ENCODE results near the gene MYO16. TPM values are rescaled to one million over a fixed set of nuclear protein-coding genes. Genes with fewer than 3 reads are reported as not detected.

MYO16 gene
- total RNA-seq, 3 donors from 2014 or later, result 0.15 to 0.48 (median 0.33) TPM

DNA sequence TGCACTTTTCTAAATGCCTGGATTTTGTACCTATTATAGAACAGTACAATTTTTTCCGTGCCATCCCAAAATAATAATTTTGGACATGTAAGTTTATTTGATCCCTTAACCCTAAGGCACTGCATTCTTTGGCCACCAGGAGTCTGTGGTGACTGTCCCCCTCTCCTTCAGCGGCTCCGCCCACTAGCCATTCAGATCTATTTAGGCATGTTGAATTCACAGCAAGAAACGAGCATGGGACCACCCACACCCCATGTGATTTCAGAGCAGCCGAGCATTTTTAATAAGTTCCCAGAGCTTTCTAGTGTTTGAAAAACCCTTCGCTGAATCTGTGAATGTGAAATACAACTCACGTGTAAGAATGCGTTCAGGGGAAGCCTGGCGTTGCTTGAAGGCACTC lies 567.5 kb downstream of the MYO16 start:
- DNase-seq (ENCODE audit: low spot score in 2 of 2), result no peak
- Histone ChIP-seq H3K9me3 (no peaks in the 10 kb centered on the region), H3K4me1 (no peaks in the 10 kb centered on the region), H3K27me3 (no peaks in the 10 kb centered on the region), H3K27ac (no peak overlapping the region), H3K4me3 (no peak overlapping the region), H3K36me3 (no peaks in the 10 kb centered on the region)
- intact Hi-C loops (cut with DNase I; ENCODE audit: low total_unique reads), result no loop called here
- TF ChIP-seq, protein P1, sequence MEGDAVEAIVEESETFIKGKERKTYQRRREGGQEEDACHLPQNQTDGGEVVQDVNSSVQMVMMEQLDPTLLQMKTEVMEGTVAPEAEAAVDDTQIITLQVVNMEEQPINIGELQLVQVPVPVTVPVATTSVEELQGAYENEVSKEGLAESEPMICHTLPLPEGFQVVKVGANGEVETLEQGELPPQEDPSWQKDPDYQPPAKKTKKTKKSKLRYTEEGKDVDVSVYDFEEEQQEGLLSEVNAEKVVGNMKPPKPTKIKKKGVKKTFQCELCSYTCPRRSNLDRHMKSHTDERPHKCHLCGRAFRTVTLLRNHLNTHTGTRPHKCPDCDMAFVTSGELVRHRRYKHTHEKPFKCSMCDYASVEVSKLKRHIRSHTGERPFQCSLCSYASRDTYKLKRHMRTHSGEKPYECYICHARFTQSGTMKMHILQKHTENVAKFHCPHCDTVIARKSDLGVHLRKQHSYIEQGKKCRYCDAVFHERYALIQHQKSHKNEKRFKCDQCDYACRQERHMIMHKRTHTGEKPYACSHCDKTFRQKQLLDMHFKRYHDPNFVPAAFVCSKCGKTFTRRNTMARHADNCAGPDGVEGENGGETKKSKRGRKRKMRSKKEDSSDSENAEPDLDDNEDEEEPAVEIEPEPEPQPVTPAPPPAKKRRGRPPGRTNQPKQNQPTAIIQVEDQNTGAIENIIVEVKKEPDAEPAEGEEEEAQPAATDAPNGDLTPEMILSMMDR (IDR thresholded peaks at IDR 0.05), result peak in 1 of 3 donors; percentile 9
- TF ChIP-seq POLR2AphosphoS5 (IDR thresholded peaks at IDR 0.05), result no peak

DNA sequence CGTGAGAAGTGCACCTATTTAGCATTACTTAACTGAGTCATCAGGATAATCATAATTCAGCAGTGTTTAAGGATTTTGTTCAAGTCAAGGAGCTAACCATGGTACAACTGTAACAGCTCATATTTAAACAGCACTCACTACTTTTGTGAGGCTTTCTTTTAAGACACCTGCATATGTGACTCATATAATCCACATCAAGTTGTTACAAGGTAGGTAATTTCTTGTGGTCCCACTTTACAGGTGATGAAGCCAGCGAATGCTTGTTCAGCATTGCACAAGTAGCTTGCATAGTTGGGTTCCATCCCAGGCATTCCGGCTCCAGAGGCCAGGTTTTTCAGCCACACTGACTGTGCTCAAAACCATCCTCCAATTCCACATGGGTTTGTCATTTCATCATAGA lies 569.2 kb downstream of the MYO16 start:
- DNase-seq (ENCODE audit: low spot score in 2 of 2), result peak in 1 of 2 donors; percentile 48
- Histone ChIP-seq H3K9me3 (no peaks in the 10 kb centered on the region), H3K4me3 (no peak overlapping the region), H3K36me3 (no peaks in the 10 kb centered on the region), H3K27me3 (no peaks in the 10 kb centered on the region), H3K4me1 (no peaks in the 10 kb centered on the region), H3K27ac (no peak overlapping the region)
- intact Hi-C loops (cut with DNase I; ENCODE audit: low total_unique reads), result no loop called here
- no peak for TF ChIP-seq POLR2AphosphoS5 (IDR thresholded peaks at IDR 0.05)

DNA sequence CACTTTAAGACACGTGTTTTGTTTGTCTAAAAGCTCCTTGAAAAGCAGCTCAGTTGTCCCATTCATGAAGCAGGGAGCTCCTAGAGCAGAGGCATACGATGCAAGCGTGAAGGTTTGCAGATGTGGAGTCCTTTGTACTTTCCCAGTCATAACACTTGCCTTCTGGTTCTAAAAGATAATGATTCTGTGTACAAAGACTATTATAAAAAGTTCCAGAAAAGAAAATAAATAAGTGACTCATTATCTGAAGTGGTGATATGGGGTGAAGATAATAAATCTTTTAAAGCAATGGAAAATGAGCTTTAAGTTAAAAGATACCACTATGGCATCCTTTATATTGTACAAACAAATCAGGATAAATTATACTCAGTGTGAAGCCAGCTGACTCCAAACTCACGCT lies 569.9 kb downstream of the MYO16 start:
- no peaks in the 10 kb centered on the region for H3K36me3 ChIP-seq
- no peak overlapping the region for H3K4me3 ChIP-seq
- no peaks in the 10 kb centered on the region for H3K27me3 ChIP-seq
- no peak for DNase-seq (ENCODE audit: low spot score in 2 of 2)
- no peak overlapping the region for H3K27ac ChIP-seq
- intact Hi-C loops (cut with DNase I; ENCODE audit: low total_unique reads), result no loop called here
- H3K4me1 ChIP-seq, result no peaks in the 10 kb centered on the region
- no peaks in the 10 kb centered on the region for H3K9me3 ChIP-seq
- no peak for TF ChIP-seq POLR2AphosphoS5 (IDR thresholded peaks at IDR 0.05)
- TF ChIP-seq, protein P1 (IDR thresholded peaks at IDR 0.05), result no peak

DNA sequence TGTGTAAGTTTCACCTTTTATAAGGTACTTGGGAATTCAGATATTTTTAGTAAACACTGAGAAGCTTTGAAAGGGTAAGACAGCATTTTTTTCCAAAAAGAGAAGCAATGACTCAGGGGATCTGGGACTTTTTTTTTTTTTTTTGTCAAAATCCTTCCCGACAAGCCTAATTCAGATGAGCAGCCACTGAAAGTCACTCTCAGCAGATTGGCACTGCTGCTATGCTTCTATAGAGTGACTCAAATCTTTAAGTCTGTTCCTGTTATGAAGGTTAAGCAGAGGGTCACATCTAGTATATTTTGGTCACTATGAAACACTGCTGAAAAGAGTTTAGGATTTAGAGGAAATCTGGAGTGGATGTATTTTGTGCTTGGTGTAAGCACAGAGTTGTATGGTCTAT lies 571.1 kb downstream of the MYO16 start:
- no peak overlapping the region for H3K4me3 ChIP-seq
- H3K9me3 ChIP-seq, result no peaks in the 10 kb centered on the region
- no peaks in the 10 kb centered on the region for H3K4me1 ChIP-seq
- intact Hi-C loops (cut with DNase I; ENCODE audit: low total_unique reads), result no loop called here
- no peak overlapping the region for H3K27ac ChIP-seq
- H3K27me3 ChIP-seq, result no peaks in the 10 kb centered on the region
- H3K36me3 ChIP-seq, result no peaks in the 10 kb centered on the region
- DNase-seq (ENCODE audit: low spot score in 2 of 2), result no peak
- TF ChIP-seq POLR2AphosphoS5 (IDR thresholded peaks at IDR 0.05) (no peak), POLR2A (IDR thresholded peaks at IDR 0.05) (no peak)
- TF ChIP-seq, protein P1 (IDR thresholded peaks at IDR 0.05), result no peak

DNA sequence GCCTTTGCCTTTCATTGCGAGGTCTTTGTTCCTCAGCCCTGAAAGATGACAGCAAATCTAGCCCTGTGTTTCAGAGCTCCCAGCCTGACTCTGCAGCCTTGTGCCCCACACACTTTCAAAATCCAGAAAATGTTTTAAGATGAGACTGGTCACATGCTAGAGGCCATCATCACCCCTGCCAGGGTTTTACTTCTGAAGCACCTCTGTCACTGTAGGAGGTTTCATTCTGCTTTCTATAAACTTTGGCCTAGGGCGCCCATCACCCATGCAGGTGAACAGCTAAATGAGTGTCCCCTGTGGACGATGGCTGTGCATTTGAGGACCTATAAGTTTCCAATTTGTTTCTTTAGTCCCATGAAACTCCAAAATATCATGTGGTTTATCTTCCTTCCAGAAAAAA lies 574.2 kb downstream of the MYO16 start:
- no peak for DNase-seq (ENCODE audit: low spot score in 2 of 2)
- H3K36me3 ChIP-seq, result no peaks in the 10 kb centered on the region
- TF ChIP-seq, protein P1 (IDR thresholded peaks at IDR 0.05), result no peak

DNA sequence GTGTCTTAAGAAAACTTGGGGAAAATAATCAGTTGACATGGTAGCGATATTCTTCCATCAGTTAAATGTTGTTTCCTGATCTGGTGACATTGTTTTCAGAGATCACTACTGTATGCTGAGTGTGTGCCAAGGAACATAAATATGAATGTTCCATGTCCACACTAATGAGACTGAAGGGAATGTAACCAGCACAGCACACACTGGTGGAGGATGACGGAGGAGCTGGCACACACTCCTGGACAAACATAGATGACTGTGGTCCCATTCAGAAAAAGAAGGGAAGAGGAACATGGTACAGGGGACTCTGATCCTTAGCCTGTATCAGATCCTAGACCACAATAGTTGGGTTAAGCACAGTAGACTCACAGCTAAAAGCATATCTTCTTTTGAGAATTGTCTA lies 574.8 kb downstream of the MYO16 start:
- no peak overlapping the region for H3K4me3 ChIP-seq
- TF ChIP-seq POLR2AphosphoS5 (IDR thresholded peaks at IDR 0.05) (no peak), POLR2A (IDR thresholded peaks at IDR 0.05) (no peak)
- TF ChIP-seq, protein P1 (IDR thresholded peaks at IDR 0.05), result no peak
- H3K4me1 ChIP-seq, result no peaks in the 10 kb centered on the region
- no peak for DNase-seq (ENCODE audit: low spot score in 2 of 2)
- no peaks in the 10 kb centered on the region for H3K36me3 ChIP-seq
- intact Hi-C loops (cut with DNase I; ENCODE audit: low total_unique reads), result no loop called here
- no peaks in the 10 kb centered on the region for H3K9me3 ChIP-seq
- H3K27ac ChIP-seq, result no peak overlapping the region
- no peaks in the 10 kb centered on the region for H3K27me3 ChIP-seq

More for the DNA sequence above, 574.2 kb downstream of the MYO16 start:
- no peaks in the 10 kb centered on the region for H3K9me3 ChIP-seq
- intact Hi-C loops (cut with DNase I; ENCODE audit: low total_unique reads), result no loop called here
- no peaks in the 10 kb centered on the region for H3K27me3 ChIP-seq
- H3K4me1 ChIP-seq, result no peaks in the 10 kb centered on the region
- H3K4me3 ChIP-seq, result no peak overlapping the region
- no peak overlapping the region for H3K27ac ChIP-seq

All from breast epithelium (tissue), 4 donors.